Neural cell (in vitro differentiated cells): ENCODE measurements around the gene ASCL5. TPM values are rescaled to one million over a fixed set of nuclear protein-coding genes. Genes with fewer than 3 reads are reported as not detected.

Experiments used
- H2AFZ ChIP-seq: fragments of 200-600, 300-800 bp; sonication (generic), shearing (Covaris generic); 2 replicates; pipeline ENCODE4 v1.6.0; 2014; ENCODE audit warnings: low read depth, mild to moderate bottlenecking, antibody characterized with exemption, low read length, moderate library complexity
- H3F3A ChIP-seq: fragments of 200-600 bp; shearing (Covaris generic); 2 replicates; pipeline ENCODE4 v1.6.1; 2016; ENCODE audit warnings: mild to moderate bottlenecking, moderate library complexity, mixed read lengths, antibody characterized with exemption, low read length; ENCODE audit not compliant: insufficient read depth, poor library complexity, severe bottlenecking
- H3K27ac ChIP-seq: fragments of 200-600, 300-800 bp; sonication (generic), shearing (Covaris generic); 2 replicates; pipeline ENCODE4 v1.5.1; 2014; ENCODE audit warnings: mild to moderate bottlenecking, low read length, moderate library complexity
- H3K27me3 ChIP-seq: fragments of 300-800, 200-600 bp; sonication (generic), shearing (Covaris generic); 2 replicates; pipeline ENCODE4 v1.6.0; 2014; ENCODE audit warnings: mild to moderate bottlenecking, low read depth, low read length, moderate library complexity; ENCODE audit not compliant: insufficient read depth
- H3K36me3 ChIP-seq: fragments of 300-800, 200-600 bp; sonication (generic), shearing (Covaris generic); 2 replicates; pipeline ENCODE4 v1.5.1; 2014; ENCODE audit warnings: mild to moderate bottlenecking, antibody characterized with exemption, low read length, moderate library complexity; ENCODE audit not compliant: insufficient read depth
- H3K4me2 ChIP-seq: fragments of 300-800, 200-600 bp; sonication (generic), shearing (Covaris generic); 2 replicates; pipeline ENCODE4 v1.6.0; 2014; ENCODE audit warnings: mild to moderate bottlenecking, low read length
- H3K4me3 ChIP-seq: fragments of 300-800, 200-600 bp; sonication (generic), shearing (Covaris generic); 2 replicates; pipeline ENCODE4 v1.5.1; 2014; ENCODE audit warnings: mild to moderate bottlenecking, low read length, moderate library complexity
- H3K79me2 ChIP-seq: fragments of 200-600 bp; shearing (Covaris generic); replicated peaks from 2 replicates; pipeline ENCODE4 v1.6.0; 2014; ENCODE audit warnings: mild to moderate bottlenecking, low read length, moderate library complexity; ENCODE audit not compliant: insufficient read depth
- H3K9ac ChIP-seq: fragments of 300-800, 200-600 bp; sonication (generic), shearing (Covaris generic); 2 replicates; pipeline ENCODE4 v1.6.1; 2016; ENCODE audit warnings: mild to moderate bottlenecking, low read length, mixed read lengths
- H3K9me2 ChIP-seq: fragments of 200-600 bp; shearing (Covaris generic); 2 replicates; pipeline ENCODE4 v1.6.1; 2016; ENCODE audit warnings: mild to moderate bottlenecking, low read length, mixed read lengths; ENCODE audit not compliant: insufficient read depth
- H3K9me3 ChIP-seq: fragments of 200-600, 300-800 bp; sonication (generic), shearing (Covaris generic); 2 replicates; pipeline ENCODE4 v1.6.1; 2016; ENCODE audit warnings: mild to moderate bottlenecking, mixed run types, low read length, moderate library complexity, mixed read lengths
- H4K20me1 ChIP-seq: fragments of 200-600 bp; shearing (Covaris generic); 2 replicates; pipeline ENCODE4 v1.6.1; 2016; ENCODE audit warnings: mild to moderate bottlenecking, mixed run types; ENCODE audit not compliant: insufficient read depth
- EP300 ChIP-seq: fragments of 450-650 bp; conservative IDR thresholded peaks from 2 replicates; pipeline ENCODE4 v1.6.1; 2014; ENCODE audit warnings: antibody characterized with exemption, mild to moderate bottlenecking, moderate library complexity; ENCODE audit not compliant: poor library complexity, severe bottlenecking
- EZH2 ChIP-seq: fragments of 200-600, 300-800 bp; shearing (Covaris generic), sonication (generic); IDR thresholded peaks from 2 replicates; pipeline ENCODE4 v1.6.1; 2014; ENCODE audit warnings: antibody characterized with exemption, low read length, borderline replicate concordance, mild to moderate bottlenecking; ENCODE audit not compliant: insufficient read depth, poor library complexity, severe bottlenecking
- MXI1 ChIP-seq: fragments of 450-650 bp; conservative IDR thresholded peaks from 2 replicates; pipeline ENCODE4 v1.6.1; 2014; ENCODE audit warnings: antibody characterized with exemption, mild to moderate bottlenecking; ENCODE audit not compliant: poor library complexity, severe bottlenecking
- POLR2AphosphoS5 ChIP-seq: IDR thresholded peaks from 2 replicates; pipeline ENCODE4 v1.6.1; 2012
- RAD21 ChIP-seq: fragments of 450-650 bp; conservative IDR thresholded peaks from 2 replicates; pipeline ENCODE4 v1.6.1; 2014; ENCODE audit warnings: antibody characterized with exemption, mild to moderate bottlenecking, moderate library complexity
- REST ChIP-seq: IDR thresholded peaks from 2 replicates; pipeline ENCODE4 v1.6.1; 2012; ENCODE audit warnings: borderline replicate concordance
- SMC3 ChIP-seq: fragments of 450-650 bp; conservative IDR thresholded peaks from 2 replicates; pipeline ENCODE4 v1.6.1; 2014; ENCODE audit warnings: antibody characterized with exemption, mild to moderate bottlenecking, moderate library complexity; ENCODE audit not compliant: poor library complexity
- TAF1 ChIP-seq: IDR thresholded peaks from 2 replicates; pipeline ENCODE4 v1.6.1; 2012; ENCODE audit warnings: low read depth
- polyA plus RNA-seq: library from polyadenylated mRNA; depleted of rRNA; stranded (reverse); fragments of >200 nt; gene quantifications from 2 replicates; pipeline ENCODE4 v1.2.3, GENCODE V29; 2014
- TF ChIP-seq, protein P1 (sequence below): fragments of 450-650 bp; IDR thresholded peaks from 2 replicates; pipeline ENCODE4 v1.5.1; 2014; ENCODE audit warnings: antibody characterized with exemption, mild to moderate bottlenecking, moderate library complexity; ENCODE audit not compliant: poor library complexity, severe bottlenecking

Gene ASCL5
- polyA plus RNA-seq, 1 donor from 2014 or later: not detected

DNA sequence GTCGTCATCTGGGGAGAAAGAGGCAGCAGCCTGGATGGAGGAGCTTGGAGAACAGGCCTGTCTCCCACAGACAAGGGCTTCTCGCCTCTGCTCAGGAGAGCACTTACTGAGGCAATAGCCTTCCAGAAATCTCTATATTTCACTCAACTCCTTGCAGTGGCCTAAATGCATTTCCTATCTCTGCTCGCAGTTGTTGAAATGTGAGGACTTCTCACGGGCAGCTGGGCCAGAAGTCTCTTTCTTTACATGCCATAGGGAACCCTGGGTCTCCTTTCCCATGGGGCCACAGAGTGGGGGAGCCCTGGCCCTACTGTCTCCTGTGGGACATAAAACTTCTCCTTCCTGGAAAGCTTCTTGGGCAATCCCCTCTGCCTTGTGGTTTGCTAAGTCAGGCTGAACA is 60.0 kb downstream of the ASCL5 start:
- no peak overlapping the region for H3K4me2 ChIP-seq
- no peaks in the 10 kb centered on the region for H4K20me1 ChIP-seq
- no peaks in the 10 kb centered on the region for H3K9me2 ChIP-seq
- H3K27me3 ChIP-seq: no peaks in the 10 kb centered on the region
- no peaks in the 10 kb centered on the region for H3K36me3 ChIP-seq
- no peak overlapping the region for H3K9ac ChIP-seq
- no peaks in the 10 kb centered on the region for H3K79me2 ChIP-seq
- H2AFZ ChIP-seq: no peak overlapping the region
- no peaks in the 10 kb centered on the region for H3K9me3 ChIP-seq
- no peaks in the 10 kb centered on the region for H3F3A ChIP-seq
- no peak overlapping the region for H3K27ac ChIP-seq
- H3K4me3 ChIP-seq: no peak overlapping the region
- TF ChIP-seq, protein P1, sequence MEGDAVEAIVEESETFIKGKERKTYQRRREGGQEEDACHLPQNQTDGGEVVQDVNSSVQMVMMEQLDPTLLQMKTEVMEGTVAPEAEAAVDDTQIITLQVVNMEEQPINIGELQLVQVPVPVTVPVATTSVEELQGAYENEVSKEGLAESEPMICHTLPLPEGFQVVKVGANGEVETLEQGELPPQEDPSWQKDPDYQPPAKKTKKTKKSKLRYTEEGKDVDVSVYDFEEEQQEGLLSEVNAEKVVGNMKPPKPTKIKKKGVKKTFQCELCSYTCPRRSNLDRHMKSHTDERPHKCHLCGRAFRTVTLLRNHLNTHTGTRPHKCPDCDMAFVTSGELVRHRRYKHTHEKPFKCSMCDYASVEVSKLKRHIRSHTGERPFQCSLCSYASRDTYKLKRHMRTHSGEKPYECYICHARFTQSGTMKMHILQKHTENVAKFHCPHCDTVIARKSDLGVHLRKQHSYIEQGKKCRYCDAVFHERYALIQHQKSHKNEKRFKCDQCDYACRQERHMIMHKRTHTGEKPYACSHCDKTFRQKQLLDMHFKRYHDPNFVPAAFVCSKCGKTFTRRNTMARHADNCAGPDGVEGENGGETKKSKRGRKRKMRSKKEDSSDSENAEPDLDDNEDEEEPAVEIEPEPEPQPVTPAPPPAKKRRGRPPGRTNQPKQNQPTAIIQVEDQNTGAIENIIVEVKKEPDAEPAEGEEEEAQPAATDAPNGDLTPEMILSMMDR: no peak
- TF ChIP-seq SMC3: no peak
- no peak for TF ChIP-seq RAD21

DNA sequence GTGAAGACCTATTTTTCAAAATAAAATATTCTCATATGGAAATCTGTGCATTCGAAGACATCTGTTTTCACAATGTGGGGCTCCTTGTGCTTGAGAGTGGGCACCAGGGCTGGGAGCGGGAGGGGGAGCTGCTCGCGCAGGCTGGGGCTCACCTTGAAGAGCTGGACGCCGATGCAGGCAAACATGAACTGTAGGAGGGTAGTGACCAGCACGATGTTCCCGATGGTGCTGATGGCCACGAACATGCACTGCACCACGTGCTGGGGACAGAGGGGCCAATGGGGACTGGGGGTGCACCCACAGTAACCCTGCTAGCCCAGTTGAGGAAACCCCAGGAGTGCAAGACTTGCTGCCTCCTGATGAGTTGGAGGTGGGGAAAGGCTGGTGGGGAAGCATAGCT is 61.3 kb downstream of the ASCL5 start:
- Histone ChIP-seq H2AFZ (no peak overlapping the region), H3K9me2 (no peaks in the 10 kb centered on the region), H3K9ac (no peak overlapping the region), H3K27ac (no peak overlapping the region), H3K79me2 (no peaks in the 10 kb centered on the region), H3K27me3 (no peaks in the 10 kb centered on the region), H3K36me3 (no peaks in the 10 kb centered on the region), H3K4me2 (no peak overlapping the region), H3K4me3 (no peak overlapping the region), H3K9me3 (no peaks in the 10 kb centered on the region), H4K20me1 (no peaks in the 10 kb centered on the region), H3F3A (no peaks in the 10 kb centered on the region)
- no peak for TF ChIP-seq EP300
- no peak for TF ChIP-seq MXI1
- TF ChIP-seq REST: no peak
- TF ChIP-seq TAF1: no peak
- TF ChIP-seq EZH2: no peak
- no peak for TF ChIP-seq SMC3
- no peak for TF ChIP-seq RAD21
- TF ChIP-seq, protein P1: no peak
- TF ChIP-seq POLR2AphosphoS5: no peak
